Karpas-422 (cell line): ENCODE data around the gene C19orf25. TPM values are rescaled to one million over a fixed set of nuclear protein-coding genes. Genes with fewer than 3 reads are reported as not detected.

ENCODE experiments used
- DNase-seq: peaks from one replicate; pipeline ENCODE4 v3.0.0-alpha.2; 2015
- H2AFZ ChIP-seq: fragments of 200-600 bp; sonication (generic); 2 replicates; pipeline ENCODE4 v1.6.1; 2014; ENCODE audit warnings: antibody characterized with exemption, low read length, mixed read lengths
- H3K27ac ChIP-seq: fragments of 200-600 bp; sonication (generic); 2 replicates; pipeline ENCODE4 v1.5.1; 2014; ENCODE audit warnings: mild to moderate bottlenecking, low read length, moderate library complexity
- H3K27me3 ChIP-seq: fragments of 200-600 bp; sonication (generic); 2 replicates; pipeline ENCODE4 v1.6.1; 2014; ENCODE audit warnings: low read length, mixed read lengths
- H3K36me3 ChIP-seq: fragments of 200-600 bp; sonication (generic); 2 replicates; pipeline ENCODE4 v1.6.1; 2014; ENCODE audit warnings: low read length, mixed read lengths; ENCODE audit not compliant: insufficient read depth
- H3K4me1 ChIP-seq: fragments of 200-600 bp; sonication (generic); 2 replicates; pipeline ENCODE4 v1.6.1; 2014; ENCODE audit warnings: mild to moderate bottlenecking, low read length, mixed read lengths
- H3K4me2 ChIP-seq: fragments of 200-600 bp; sonication (generic); 2 replicates; pipeline ENCODE4 v1.6.1; 2014; ENCODE audit warnings: low read length, low read depth, mild to moderate bottlenecking; ENCODE audit not compliant: poor library complexity, severe bottlenecking
- H3K4me3 ChIP-seq: fragments of 200-600 bp; sonication (generic); 2 replicates; pipeline ENCODE4 v1.5.1; 2014; ENCODE audit warnings: mild to moderate bottlenecking, antibody characterized with exemption, low read length, mixed read lengths
- H3K79me2 ChIP-seq: fragments of 200-600 bp; sonication (generic); 2 replicates; pipeline ENCODE4 v1.6.1; 2014; ENCODE audit warnings: mild to moderate bottlenecking, low read length, mixed read lengths
- H3K9ac ChIP-seq: fragments of 200-600 bp; sonication (generic); 2 replicates; pipeline ENCODE4 v1.6.0; 2014; ENCODE audit warnings: low read length
- H3K9me2 ChIP-seq: fragments of 200-600 bp; sonication (generic), shearing (Covaris generic); replicated peaks from 2 replicates; pipeline ENCODE4 v1.6.0; 2014; ENCODE audit warnings: mild to moderate bottlenecking, low read length, moderate library complexity; ENCODE audit not compliant: insufficient read depth
- H3K9me3 ChIP-seq: fragments of 300-700, 200-600 bp; sonication (generic); 2 replicates; pipeline ENCODE4 v1.6.1; 2014; ENCODE audit warnings: low read length, mixed read lengths
- H4K20me1 ChIP-seq: fragments of 200-600 bp; sonication (generic); 2 replicates; pipeline ENCODE4 v1.6.1; 2014; ENCODE audit warnings: mild to moderate bottlenecking, antibody characterized with exemption, low read length, low read depth; ENCODE audit not compliant: insufficient read depth
- total RNA-seq: library from RNA; depleted of rRNA; stranded (reverse); fragments of >200 nt; shearing (Covaris generic); gene quantifications from 2 replicates; pipeline ENCODE4 v1.2.3, GENCODE V29; 2014; ENCODE audit warnings: low replicate concordance

C19orf25 gene
- total RNA-seq, 1 experiment from 2014 or later = 26.4 TPM

- Histone ChIP-seq H3K27me3 (no peaks in the 10 kb centered on the region), H3K79me2 (no peaks in the 10 kb centered on the region), H3K4me2 (no peak overlapping the region), H3K9me2 (no peaks in the 10 kb centered on the region), H3K9ac (no peak overlapping the region), H3K4me1 (0 out of 2 replicates have a peak, but pooled peaks cover 2% of the 10 kb centered on the region), H4K20me1 (no peaks in the 10 kb centered on the region), H3K9me3 (no peaks in the 10 kb centered on the region), H3K4me3 (no peak overlapping the region), H3K27ac (no peak overlapping the region), H2AFZ (no peak overlapping the region), H3K36me3 (no peaks in the 10 kb centered on the region)
- DNase-seq = no peak
These were observed 36.1 kb upstream of the C19orf25 start for GRCh38 chr19:1514986-1515721.

GRCh38 chr19:1514295-1514661 is 35.3 kb upstream of the C19orf25 start:
- Histone ChIP-seq H3K4me2 (no peak overlapping the region), H3K9me2 (no peaks in the 10 kb centered on the region), H3K4me1 (0 out of 2 replicates have a peak, but pooled peaks cover 2% of the 10 kb centered on the region), H3K27me3 (no peaks in the 10 kb centered on the region), H3K27ac (no peak overlapping the region), H3K4me3 (no peak overlapping the region), H3K79me2 (no peaks in the 10 kb centered on the region), H3K9ac (no peak overlapping the region), H3K36me3 (no peaks in the 10 kb centered on the region), H4K20me1 (no peaks in the 10 kb centered on the region), H3K9me3 (no peaks in the 10 kb centered on the region), H2AFZ (no peak overlapping the region)
- DNase-seq = no peak

GRCh38 chr19:1513499-1514294 is 34.7 kb upstream of the C19orf25 start:
- Histone ChIP-seq H3K9ac (no peak overlapping the region), H2AFZ (no peak overlapping the region), H3K4me2 (no peak overlapping the region)

GRCh38 chr19:1512671-1513498 is 33.9 kb upstream of the C19orf25 start, which contains the start of gene ADAMTSL5:
Gene ADAMTSL5, minus strand, starts transcription at chr19:1513019. Its CDS starts 2,076 bp downstream, at chr19:1510943.
- Histone ChIP-seq H3K9me3 (no peaks in the 10 kb centered on the region), H3K79me2 (no peaks in the 10 kb centered on the region), H3K4me3 (peak within 1 kb of the TSS; percentile 61; the same call in 1 of the 2 replicates), H3K36me3 (no peaks in the 10 kb centered on the region), H3K27me3 (no peaks in the 10 kb centered on the region), H3K9ac (peak within 1 kb of the TSS; percentile 60), H3K4me1 (0 out of 2 replicates have a peak, but pooled peaks cover 2% of the 10 kb centered on the region), H2AFZ (no peak within 1 kb of the TSS), H3K9me2 (no peaks in the 10 kb centered on the region), H4K20me1 (no peaks in the 10 kb centered on the region), H3K27ac (no peak within 1 kb of the TSS), H3K4me2 (peak within 1 kb of the TSS; percentile 65)
- DNase-seq = peak; percentile 83

More at GRCh38 chr19:1513499-1514294, 34.7 kb upstream of the C19orf25 start:
- Histone ChIP-seq H3K27ac (no peak overlapping the region), H3K9me3 (no peaks in the 10 kb centered on the region), H3K36me3 (no peaks in the 10 kb centered on the region), H3K27me3 (no peaks in the 10 kb centered on the region), H4K20me1 (no peaks in the 10 kb centered on the region), H3K9me2 (no peaks in the 10 kb centered on the region), H3K79me2 (no peaks in the 10 kb centered on the region), H3K4me3 (no peak overlapping the region), H3K4me1 (0 out of 2 replicates have a peak, but pooled peaks cover 2% of the 10 kb centered on the region)
- peak; percentile 87 for DNase-seq

GRCh38 chr19:1511318-1512317 is 32.6 kb upstream of the C19orf25 start:
- H4K20me1 ChIP-seq = no peaks in the 10 kb centered on the region
- no peak for DNase-seq
- 0 out of 2 replicates have a peak, but pooled peaks cover 2% of the 10 kb centered on the region for H3K4me1 ChIP-seq
- H2AFZ ChIP-seq = no peak overlapping the region
- H3K4me2 ChIP-seq = peak overlapping the region; percentile 65
- no peaks in the 10 kb centered on the region for H3K9me3 ChIP-seq
- H3K27me3 ChIP-seq = no peaks in the 10 kb centered on the region
- no peak overlapping the region for H3K9ac ChIP-seq
- H3K79me2 ChIP-seq = no peaks in the 10 kb centered on the region
- H3K36me3 ChIP-seq = no peaks in the 10 kb centered on the region
- H3K27ac ChIP-seq = no peak overlapping the region
- no peak overlapping the region for H3K4me3 ChIP-seq
- H3K9me2 ChIP-seq = no peaks in the 10 kb centered on the region

- H3K4me2 ChIP-seq = no peak overlapping the region
- H3K79me2 ChIP-seq = no peaks in the 10 kb centered on the region
- H3K4me1 ChIP-seq = 0 out of 2 replicates have a peak, but pooled peaks cover 2% of the 10 kb centered on the region
- H4K20me1 ChIP-seq = no peaks in the 10 kb centered on the region
- no peak overlapping the region for H3K27ac ChIP-seq
- no peaks in the 10 kb centered on the region for H3K9me3 ChIP-seq
- H2AFZ ChIP-seq = no peak overlapping the region
- no peak for DNase-seq
- no peaks in the 10 kb centered on the region for H3K27me3 ChIP-seq
- H3K9me2 ChIP-seq = no peaks in the 10 kb centered on the region
- H3K4me3 ChIP-seq = no peak overlapping the region
- no peaks in the 10 kb centered on the region for H3K36me3 ChIP-seq
- no peak overlapping the region for H3K9ac ChIP-seq
These were observed 31.8 kb upstream of the C19orf25 start for GRCh38 chr19:1510807-1511206.

GRCh38 chr19:1510442-1510806 is 31.4 kb upstream of the C19orf25 start:
- Histone ChIP-seq H3K4me1 (0 out of 2 replicates have a peak, but pooled peaks cover 2% of the 10 kb centered on the region), H3K27me3 (no peaks in the 10 kb centered on the region), H3K9me3 (no peaks in the 10 kb centered on the region), H3K4me3 (no peak overlapping the region), H3K4me2 (no peak overlapping the region), H3K9ac (no peak overlapping the region), H3K79me2 (no peaks in the 10 kb centered on the region), H2AFZ (no peak overlapping the region), H3K27ac (no peak overlapping the region), H3K9me2 (no peaks in the 10 kb centered on the region), H4K20me1 (no peaks in the 10 kb centered on the region), H3K36me3 (no peaks in the 10 kb centered on the region)
- no peak for DNase-seq
